Uterus (tissue), 2 donors: ENCODE measurements around the gene RAB4B.
"Not testable (repeated sequence)": the region's sequence is repeated elsewhere in the genome, so short reads cannot be mapped to it uniquely, and the experiment has no call there.

Source experiments
- POLR2A ChIP-seq, 2 donors: fragments of 450-650 bp; IDR thresholded peaks; one replicate each; pipeline ENCODE4 v1.6.1; 2016; ENCODE audit warnings: antibody characterized with exemption in 2 of 2, mild to moderate bottlenecking in 1 of 2, moderate library complexity in 1 of 2
- TF ChIP-seq, protein P1 (sequence below), 4 experiments: fragments of 200-600 bp in 2 of 4; fragments of 450-650 bp in 2 of 4; sonication (generic) in 2 of 4; IDR thresholded peaks; one replicate each; pipeline ENCODE4 v1.5.1; 2016 to 2019; ENCODE audit warnings: antibody characterized with exemption in 4 of 4, mild to moderate bottlenecking in 2 of 4, moderate library complexity in 1 of 4

DNA sequence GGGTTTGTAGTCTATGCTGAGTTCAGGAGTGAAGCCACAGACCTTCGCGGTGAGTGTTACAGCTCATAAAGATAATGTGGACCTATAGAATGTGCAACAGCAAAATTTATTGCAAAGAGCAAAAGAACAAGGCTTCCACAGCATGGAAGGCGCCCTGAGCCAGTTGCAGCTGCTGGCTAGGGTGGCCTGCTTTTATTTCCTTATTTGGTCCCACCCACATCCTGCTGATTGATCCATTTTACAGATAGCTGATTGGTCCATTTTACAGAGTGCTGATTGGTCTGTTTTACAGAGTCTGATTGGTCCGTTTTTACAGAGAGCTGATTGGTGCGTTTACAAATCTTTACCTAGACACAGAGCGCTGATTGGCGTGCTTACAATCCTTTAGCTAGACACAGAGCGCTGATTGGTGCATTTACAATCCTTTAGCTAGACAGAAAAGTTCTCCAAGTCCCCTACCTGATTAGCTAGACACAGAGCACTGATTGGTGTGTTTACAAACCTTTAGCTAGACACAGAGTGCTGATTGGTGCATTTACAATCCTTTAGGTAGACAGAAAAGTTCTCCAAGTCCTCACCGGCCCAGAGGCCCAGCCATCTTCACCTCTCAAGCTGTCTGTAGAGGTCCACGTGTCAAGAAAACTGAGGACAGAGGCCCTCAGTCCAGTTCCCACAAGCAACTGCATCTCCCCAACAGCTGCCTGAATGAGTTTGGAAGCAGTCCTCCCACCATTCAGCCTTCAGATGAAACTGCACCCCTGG is 6.8 kb upstream of the RAB4B start:
- TF ChIP-seq, protein P1, sequence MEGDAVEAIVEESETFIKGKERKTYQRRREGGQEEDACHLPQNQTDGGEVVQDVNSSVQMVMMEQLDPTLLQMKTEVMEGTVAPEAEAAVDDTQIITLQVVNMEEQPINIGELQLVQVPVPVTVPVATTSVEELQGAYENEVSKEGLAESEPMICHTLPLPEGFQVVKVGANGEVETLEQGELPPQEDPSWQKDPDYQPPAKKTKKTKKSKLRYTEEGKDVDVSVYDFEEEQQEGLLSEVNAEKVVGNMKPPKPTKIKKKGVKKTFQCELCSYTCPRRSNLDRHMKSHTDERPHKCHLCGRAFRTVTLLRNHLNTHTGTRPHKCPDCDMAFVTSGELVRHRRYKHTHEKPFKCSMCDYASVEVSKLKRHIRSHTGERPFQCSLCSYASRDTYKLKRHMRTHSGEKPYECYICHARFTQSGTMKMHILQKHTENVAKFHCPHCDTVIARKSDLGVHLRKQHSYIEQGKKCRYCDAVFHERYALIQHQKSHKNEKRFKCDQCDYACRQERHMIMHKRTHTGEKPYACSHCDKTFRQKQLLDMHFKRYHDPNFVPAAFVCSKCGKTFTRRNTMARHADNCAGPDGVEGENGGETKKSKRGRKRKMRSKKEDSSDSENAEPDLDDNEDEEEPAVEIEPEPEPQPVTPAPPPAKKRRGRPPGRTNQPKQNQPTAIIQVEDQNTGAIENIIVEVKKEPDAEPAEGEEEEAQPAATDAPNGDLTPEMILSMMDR (IDR thresholded peaks at IDR 0.05) = not testable (repeated sequence)
- TF ChIP-seq POLR2A (IDR thresholded peaks at IDR 0.05) = not testable (repeated sequence)
